Measurements from ENCODE around the gene RAPGEF1. TPM values are rescaled to one million over a fixed set of nuclear protein-coding genes. Genes with fewer than 3 reads are reported as not detected.
A peak's percentile ranks its signal among the peaks of the same experiment; 100 is the strongest.

Gene RAPGEF1, protein sequence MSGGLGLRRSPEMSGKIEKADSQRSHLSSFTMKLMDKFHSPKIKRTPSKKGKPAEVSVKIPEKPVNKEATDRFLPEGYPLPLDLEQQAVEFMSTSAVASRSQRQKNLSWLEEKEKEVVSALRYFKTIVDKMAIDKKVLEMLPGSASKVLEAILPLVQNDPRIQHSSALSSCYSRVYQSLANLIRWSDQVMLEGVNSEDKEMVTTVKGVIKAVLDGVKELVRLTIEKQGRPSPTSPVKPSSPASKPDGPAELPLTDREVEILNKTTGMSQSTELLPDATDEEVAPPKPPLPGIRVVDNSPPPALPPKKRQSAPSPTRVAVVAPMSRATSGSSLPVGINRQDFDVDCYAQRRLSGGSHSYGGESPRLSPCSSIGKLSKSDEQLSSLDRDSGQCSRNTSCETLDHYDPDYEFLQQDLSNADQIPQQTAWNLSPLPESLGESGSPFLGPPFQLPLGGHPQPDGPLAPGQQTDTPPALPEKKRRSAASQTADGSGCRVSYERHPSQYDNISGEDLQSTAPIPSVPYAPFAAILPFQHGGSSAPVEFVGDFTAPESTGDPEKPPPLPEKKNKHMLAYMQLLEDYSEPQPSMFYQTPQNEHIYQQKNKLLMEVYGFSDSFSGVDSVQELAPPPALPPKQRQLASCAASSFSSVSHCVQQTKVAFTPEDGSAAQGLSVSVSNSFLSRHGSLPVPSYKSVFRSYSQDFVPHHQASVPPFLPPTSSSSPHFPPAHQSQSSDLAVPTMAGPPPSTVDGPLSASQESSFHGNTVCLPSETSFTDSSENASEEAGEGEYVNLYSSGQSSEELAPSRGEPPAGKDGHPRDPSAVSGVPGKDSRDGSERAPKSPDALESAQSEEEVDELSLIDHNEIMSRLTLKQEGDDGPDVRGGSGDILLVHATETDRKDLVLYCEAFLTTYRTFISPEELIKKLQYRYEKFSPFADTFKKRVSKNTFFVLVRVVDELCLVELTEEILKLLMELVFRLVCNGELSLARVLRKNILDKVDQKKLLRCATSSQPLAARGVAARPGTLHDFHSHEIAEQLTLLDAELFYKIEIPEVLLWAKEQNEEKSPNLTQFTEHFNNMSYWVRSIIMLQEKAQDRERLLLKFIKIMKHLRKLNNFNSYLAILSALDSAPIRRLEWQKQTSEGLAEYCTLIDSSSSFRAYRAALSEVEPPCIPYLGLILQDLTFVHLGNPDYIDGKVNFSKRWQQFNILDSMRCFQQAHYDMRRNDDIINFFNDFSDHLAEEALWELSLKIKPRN (N-terminal part only)
- 100 to 1,000 TPM; 170 to 175 TPM for total RNA-seq

DNA sequence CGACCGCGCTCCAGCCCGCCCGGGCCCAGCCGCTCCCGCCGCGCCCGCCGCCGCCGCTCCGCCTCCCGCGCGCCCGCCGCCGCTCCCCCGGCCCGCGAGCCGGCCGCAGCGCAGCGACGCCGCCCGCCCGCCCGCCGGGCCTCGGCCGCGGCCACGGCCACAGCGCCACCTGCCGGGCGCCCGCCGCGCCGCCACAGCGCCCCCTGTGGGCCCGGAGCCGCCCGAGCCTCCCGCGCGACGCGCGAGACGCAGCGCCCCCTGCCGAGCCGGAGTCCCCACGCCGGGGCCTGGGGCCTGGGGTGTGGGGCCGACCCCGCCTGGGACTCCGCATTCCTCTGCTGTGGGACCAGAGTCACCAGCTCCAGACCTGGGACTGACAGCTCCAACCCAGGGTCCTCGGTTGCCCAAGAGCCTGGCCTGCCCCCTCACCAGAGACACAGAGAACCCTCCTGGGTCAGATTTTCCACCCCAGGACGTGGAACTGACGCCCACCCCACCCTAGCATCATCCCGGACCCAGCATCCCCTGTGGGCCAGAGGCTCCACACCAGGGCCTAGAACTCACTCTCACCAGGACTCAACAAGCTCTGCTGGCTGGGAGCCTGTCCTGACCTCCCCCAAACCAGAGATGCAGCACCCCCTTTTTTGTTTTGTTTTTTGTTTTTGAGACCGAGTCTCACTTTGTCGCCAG, at the start of gene RAPGEF1:
Gene RAPGEF1, minus strand, starts transcription at position 118 of the 690 bp plus-strand sequence. CDS start 246 bp downstream, outside the sequence.
- peaks cover 63% of the 10 kb centered on the region for H3K4me1 Mint-ChIP-seq (ENCODE audit: low read depth)
- no peaks in the 10 kb centered on the region for H3K27me3 Mint-ChIP-seq (ENCODE audit: low read depth)
- H3K4me3 Mint-ChIP-seq, result peak within 1 kb of the TSS; percentile 94 to 96
- H3K27ac Mint-ChIP-seq, result peak within 1 kb of the TSS; percentile 75
- no peaks in the 10 kb centered on the region for H3K9me3 Mint-ChIP-seq
- H3K36me3 Mint-ChIP-seq (ENCODE audit: insufficient read depth in 2 of 2), result peaks cover 2 to 10% of the 10 kb centered on the region in 2 donors
- DNase-seq, result peak; percentile 86 to 96
- peak; percentile 80 to 84 for ATAC-seq (replicated peaks in 1 of 2)

DNA sequence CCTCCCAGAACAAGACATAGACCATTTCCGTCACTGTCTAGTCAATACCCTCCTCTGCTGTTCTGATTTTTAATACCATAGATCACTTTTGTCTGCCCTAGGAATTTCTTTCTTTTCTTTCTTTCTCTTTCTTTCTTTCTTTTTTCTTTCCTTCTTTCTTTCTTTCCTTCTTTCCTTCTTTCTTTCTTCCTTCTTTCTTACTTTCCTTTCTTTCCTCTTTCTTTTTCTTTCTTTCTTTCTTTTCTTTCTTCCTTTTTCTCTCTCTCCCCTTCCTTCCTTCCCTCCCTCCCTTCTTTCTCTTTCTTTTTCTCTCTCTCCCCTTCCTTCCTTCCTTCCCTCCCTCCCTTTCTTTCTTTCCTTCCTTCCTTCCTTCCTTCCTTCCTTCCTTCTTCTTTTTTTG, 49.0 kb upstream of the RAPGEF1 start:
- no peaks in the 10 kb centered on the region for H3K4me1 Mint-ChIP-seq (ENCODE audit: low read depth)
- H3K9me3 Mint-ChIP-seq, result no peaks in the 10 kb centered on the region
- ATAC-seq (replicated peaks in 1 of 2), result no peak
- H3K27me3 Mint-ChIP-seq (ENCODE audit: low read depth), result peaks cover 45% of the 10 kb centered on the region
- peaks cover 0 to 2% of the 10 kb centered on the region in 2 donors for H3K36me3 Mint-ChIP-seq (ENCODE audit: insufficient read depth in 2 of 2)
- DNase-seq, result no peak
- no peak overlapping the region for H3K4me3 Mint-ChIP-seq
- H3K27ac Mint-ChIP-seq, result no peak overlapping the region

DNA sequence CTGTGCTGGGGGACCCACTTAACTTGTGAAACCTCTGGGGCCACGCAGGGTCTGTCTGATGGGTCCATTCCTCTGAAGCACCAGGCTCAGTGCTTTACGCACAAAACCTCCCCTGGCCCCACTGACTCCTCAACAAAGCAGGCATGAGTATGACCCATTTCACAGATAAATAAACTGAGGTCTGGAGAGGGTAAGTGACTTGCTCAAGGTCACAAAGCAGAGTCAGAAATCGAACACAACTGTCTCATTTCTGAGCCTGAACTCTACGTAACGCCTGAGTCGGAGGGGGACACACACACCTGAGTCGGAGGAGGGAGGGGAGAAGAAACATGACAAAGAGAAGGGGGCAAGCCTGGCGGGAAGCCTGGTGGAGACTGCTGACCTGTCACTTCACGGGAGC, 48.0 kb upstream of the RAPGEF1 start:
- DNase-seq, result no peak
- H3K4me1 Mint-ChIP-seq (ENCODE audit: low read depth), result no peaks in the 10 kb centered on the region
- peaks cover 3 to 6% of the 10 kb centered on the region in 2 donors for H3K9me3 Mint-ChIP-seq
- peaks cover 55% of the 10 kb centered on the region for H3K27me3 Mint-ChIP-seq (ENCODE audit: low read depth)
- ATAC-seq (replicated peaks in 1 of 2), result no peak
- H3K36me3 Mint-ChIP-seq (ENCODE audit: insufficient read depth in 2 of 2), result peaks cover 2 to 4% of the 10 kb centered on the region in 2 donors
- no peak overlapping the region for H3K4me3 Mint-ChIP-seq
- no peak overlapping the region for H3K27ac Mint-ChIP-seq

DNA sequence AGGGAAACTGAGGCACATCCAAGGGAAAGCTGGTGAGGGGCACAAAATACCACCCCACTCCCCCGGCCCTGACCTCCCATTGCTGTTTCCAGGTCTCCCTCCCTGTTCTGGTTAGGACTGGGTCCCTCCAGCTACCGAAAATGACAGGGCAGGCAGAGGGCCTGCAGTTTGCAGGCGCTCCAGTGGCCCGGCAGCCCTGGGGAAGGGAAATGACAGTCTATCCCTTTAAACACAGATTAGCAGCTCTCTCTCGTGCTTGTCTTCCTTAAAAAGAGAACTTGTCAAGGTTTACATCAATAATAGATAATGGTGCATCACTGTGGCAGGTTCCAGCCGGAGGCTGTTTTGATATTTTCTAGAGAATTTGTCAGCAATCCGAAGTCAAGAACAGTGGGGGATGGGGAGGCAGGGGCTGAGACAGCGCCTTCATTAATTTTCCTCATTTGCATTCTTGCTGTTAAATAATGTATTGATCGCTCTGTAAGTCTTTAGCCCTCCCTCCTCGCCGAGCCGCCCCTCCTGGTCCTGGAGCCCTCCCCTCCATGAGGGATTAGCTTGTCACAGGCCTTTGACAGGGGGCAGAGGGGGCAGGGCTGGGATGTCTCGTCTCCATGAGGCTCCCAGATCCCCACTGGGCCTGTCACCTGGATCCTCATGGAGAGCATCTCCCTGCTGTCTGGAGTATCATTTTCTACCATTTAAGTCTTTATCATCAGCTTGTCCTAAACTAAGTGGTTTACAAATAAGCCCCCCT, 45.0 kb upstream of the RAPGEF1 start:
- DNase-seq, result no peak
- peaks cover 11% of the 10 kb centered on the region for H3K4me1 Mint-ChIP-seq (ENCODE audit: low read depth)
- H3K27me3 Mint-ChIP-seq (ENCODE audit: low read depth), result peaks cover 73% of the 10 kb centered on the region
- no peak overlapping the region for H3K27ac Mint-ChIP-seq
- peaks cover 2 to 4% of the 10 kb centered on the region in 2 donors for H3K36me3 Mint-ChIP-seq (ENCODE audit: insufficient read depth in 2 of 2)
- ATAC-seq (replicated peaks in 1 of 2), result no peak
- peaks cover 4 to 7% of the 10 kb centered on the region in 2 donors for H3K9me3 Mint-ChIP-seq
- no peak overlapping the region for H3K4me3 Mint-ChIP-seq

DNA sequence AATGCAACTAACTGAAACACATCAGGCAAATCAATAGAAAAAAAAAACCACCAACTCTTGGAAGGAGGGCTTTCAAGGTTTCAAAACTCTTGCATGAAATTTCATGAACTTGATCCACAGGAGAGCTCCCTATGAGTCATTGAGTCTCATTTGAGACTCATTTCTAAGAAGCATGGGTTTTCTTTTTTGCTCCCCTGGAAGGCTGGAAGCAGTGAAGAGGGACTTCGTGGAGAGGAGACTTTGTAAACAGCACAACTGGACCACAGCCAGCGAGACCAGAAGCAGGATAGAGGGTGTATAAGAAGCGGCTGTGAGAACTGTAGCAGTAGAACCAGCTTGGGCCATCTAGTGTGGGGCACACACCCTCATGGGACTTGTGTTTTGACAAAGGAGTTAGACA, 41.2 kb upstream of the RAPGEF1 start:
- Mint-ChIP-seq H3K36me3 (ENCODE audit: insufficient read depth in 2 of 2) (peaks cover 2 to 4% of the 10 kb centered on the region in 2 donors), H3K4me3 (peak overlapping the region in 1 of 2 donors; percentile 18), H3K27ac (no peak overlapping the region), H3K9me3 (peaks cover 4 to 7% of the 10 kb centered on the region in 2 donors), H3K27me3 (ENCODE audit: low read depth) (peaks cover 61% of the 10 kb centered on the region), H3K4me1 (ENCODE audit: low read depth) (peaks cover 11% of the 10 kb centered on the region)
- no peak for DNase-seq
- peak; percentile 34 to 71 for ATAC-seq (replicated peaks in 1 of 2)

DNA sequence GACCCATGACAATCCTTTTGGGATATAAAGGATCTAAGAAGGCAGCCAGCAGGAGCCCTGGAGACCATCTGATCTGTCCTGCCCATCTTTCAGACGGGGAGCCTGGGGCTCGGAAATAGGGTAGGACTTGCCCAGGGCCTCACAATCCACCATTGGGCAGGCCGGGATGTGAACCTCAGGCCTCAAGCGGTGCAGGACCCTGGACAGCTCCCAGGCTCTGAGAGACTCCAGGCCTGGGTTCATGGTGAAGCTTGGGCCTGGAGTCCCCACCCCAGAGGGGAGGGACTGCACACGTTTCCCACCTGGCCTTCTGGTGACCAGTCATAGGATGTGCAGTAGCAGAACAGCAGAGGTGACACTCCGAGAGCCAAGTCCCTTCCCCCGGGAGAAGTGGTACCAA, 36.6 kb upstream of the RAPGEF1 start:
- no peak overlapping the region for H3K4me3 Mint-ChIP-seq
- DNase-seq, result peak; percentile 31 to 35
- no peaks in the 10 kb centered on the region for H3K9me3 Mint-ChIP-seq
- no peaks in the 10 kb centered on the region for H3K36me3 Mint-ChIP-seq (ENCODE audit: insufficient read depth in 2 of 2)
- ATAC-seq (replicated peaks in 1 of 2), result no peak
- peaks cover 11% of the 10 kb centered on the region for H3K4me1 Mint-ChIP-seq (ENCODE audit: low read depth)
- H3K27me3 Mint-ChIP-seq (ENCODE audit: low read depth), result peaks cover 25% of the 10 kb centered on the region
- no peak overlapping the region for H3K27ac Mint-ChIP-seq

DNA sequence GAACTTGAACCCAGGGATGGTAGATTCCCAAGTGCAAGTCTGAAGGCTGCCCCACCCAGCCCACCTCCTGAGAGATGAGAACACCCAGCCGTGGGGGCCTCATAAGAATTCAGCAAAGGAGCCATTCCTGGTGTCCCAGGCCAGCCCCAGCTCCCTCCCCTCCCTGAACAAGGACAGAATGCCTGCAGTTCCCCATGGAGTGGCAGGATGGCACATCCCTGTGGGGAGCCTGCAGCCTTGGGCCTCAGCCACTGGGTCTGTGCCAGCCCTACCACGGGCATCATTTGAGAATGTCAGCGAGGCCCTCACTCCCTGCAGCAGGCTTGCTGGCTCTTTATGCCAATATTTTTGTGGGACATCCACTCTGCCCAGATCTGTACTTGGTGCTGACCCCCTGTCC, 36.2 kb upstream of the RAPGEF1 start:
- Mint-ChIP-seq H3K36me3 (ENCODE audit: insufficient read depth in 2 of 2) (no peaks in the 10 kb centered on the region), H3K9me3 (no peaks in the 10 kb centered on the region), H3K4me3 (no peak overlapping the region), H3K4me1 (ENCODE audit: low read depth) (peaks cover 7% of the 10 kb centered on the region), H3K27me3 (ENCODE audit: low read depth) (peaks cover 22% of the 10 kb centered on the region), H3K27ac (no peak overlapping the region)
- DNase-seq (no peak), ATAC-seq (replicated peaks in 1 of 2) (no peak)

DNA sequence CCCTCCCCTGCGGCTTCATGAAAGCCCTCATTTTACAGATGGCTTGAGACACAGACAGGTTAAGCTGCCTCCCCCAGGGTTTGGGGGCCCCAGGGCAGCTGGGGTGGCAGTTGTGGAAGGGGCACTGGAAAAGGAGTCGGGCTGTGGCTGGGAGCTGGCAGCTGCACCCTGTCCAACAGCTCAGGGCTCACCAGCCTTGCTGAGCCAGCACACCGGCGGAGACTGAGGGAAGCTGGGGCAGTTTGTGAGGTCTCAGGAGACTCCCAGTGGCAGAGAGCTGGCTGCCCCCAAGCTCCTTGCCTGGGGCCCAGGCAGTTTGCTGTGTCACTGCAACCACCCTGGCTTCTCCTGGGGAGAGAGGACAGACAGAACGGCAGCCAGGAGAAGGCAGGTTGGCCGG, 34.8 kb upstream of the RAPGEF1 start:
- DNase-seq (no peak), ATAC-seq (replicated peaks in 1 of 2) (no peak)
- no peaks in the 10 kb centered on the region for H3K36me3 Mint-ChIP-seq (ENCODE audit: insufficient read depth in 2 of 2)
- peaks cover 32% of the 10 kb centered on the region for H3K27me3 Mint-ChIP-seq (ENCODE audit: low read depth)
- H3K9me3 Mint-ChIP-seq, result no peaks in the 10 kb centered on the region
- H3K27ac Mint-ChIP-seq, result no peak overlapping the region
- no peaks in the 10 kb centered on the region for H3K4me1 Mint-ChIP-seq (ENCODE audit: low read depth)
- no peak overlapping the region for H3K4me3 Mint-ChIP-seq

DNA sequence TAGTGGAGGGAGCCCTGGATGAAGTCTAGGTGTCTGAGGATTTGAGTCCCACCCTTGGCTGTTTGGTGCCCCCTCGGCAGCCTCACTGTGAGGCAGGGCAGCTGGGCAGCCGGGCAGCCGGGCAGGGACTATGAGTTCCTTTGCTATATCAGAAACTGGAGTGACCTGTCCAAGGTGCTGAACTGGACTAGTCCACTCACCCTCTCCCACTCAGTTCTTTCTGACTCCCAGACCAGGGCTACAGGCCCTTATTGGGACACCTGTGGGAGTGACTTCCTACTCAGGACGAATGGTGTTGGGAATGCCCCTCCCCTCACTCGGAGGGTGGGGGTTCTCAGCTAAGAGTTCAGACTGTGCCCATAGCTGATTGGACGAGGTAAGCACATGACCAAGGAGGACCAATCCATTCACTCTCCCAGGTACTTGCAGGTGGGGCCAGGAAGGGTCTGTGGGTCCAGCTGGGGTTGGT, 34.1 kb upstream of the RAPGEF1 start:
- ATAC-seq (replicated peaks in 1 of 2) (no peak), DNase-seq (peak; percentile 32 to 35)
- no peak overlapping the region for H3K27ac Mint-ChIP-seq
- H3K9me3 Mint-ChIP-seq, result no peaks in the 10 kb centered on the region
- H3K4me3 Mint-ChIP-seq, result no peak overlapping the region
- peaks cover 27% of the 10 kb centered on the region for H3K27me3 Mint-ChIP-seq (ENCODE audit: low read depth)
- no peaks in the 10 kb centered on the region for H3K36me3 Mint-ChIP-seq (ENCODE audit: insufficient read depth in 2 of 2)
- H3K4me1 Mint-ChIP-seq (ENCODE audit: low read depth), result no peaks in the 10 kb centered on the region

DNA sequence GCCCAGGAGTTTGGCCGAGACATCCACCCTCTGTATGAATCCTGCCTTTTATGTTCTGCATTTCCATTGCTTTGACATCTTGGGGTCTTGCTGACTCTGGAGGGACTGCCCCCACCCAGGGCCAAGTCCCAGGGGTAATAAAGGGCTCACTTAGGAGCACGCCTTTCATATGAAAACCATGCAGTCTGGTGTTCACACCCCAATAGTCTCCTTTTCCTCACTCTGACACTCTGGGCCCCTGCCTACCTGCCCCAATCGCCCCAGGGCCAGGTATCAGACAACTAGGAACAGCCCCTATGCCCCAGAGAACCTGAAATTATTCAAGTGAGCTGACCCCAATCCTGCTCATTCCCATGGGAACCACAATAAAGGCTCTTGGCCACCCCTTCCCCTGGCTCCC, 33.1 kb upstream of the RAPGEF1 start:
- Mint-ChIP-seq H3K27me3 (ENCODE audit: low read depth) (peaks cover 20% of the 10 kb centered on the region), H3K4me3 (no peak overlapping the region), H3K4me1 (ENCODE audit: low read depth) (no peaks in the 10 kb centered on the region), H3K9me3 (no peaks in the 10 kb centered on the region), H3K36me3 (ENCODE audit: insufficient read depth in 2 of 2) (no peaks in the 10 kb centered on the region), H3K27ac (no peak overlapping the region)
- DNase-seq (no peak), ATAC-seq (replicated peaks in 1 of 2) (no peak)

DNA sequence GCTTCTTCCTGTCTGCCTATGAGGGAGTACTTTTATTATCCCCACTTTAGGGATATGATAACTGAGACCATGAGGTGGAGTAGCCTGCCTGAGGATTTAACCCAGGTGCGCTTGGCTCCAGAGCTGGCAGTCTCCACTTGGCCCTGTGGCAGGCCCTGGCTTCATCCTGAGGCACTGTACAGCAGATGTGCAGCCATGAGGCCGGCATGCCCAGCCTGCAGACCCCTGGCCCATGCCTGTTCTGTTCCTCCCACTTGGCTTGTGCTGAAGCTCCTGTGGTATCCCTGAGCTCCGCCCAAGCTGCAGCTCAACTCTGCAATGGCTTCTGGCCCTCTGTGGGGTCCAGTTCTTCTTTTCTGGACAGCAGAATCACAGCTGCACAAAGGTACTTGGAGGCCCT, 31.8 kb upstream of the RAPGEF1 start:
- no peak overlapping the region for H3K4me3 Mint-ChIP-seq
- ATAC-seq (replicated peaks in 1 of 2) (no peak), DNase-seq (no peak)
- H3K36me3 Mint-ChIP-seq (ENCODE audit: insufficient read depth in 2 of 2), result no peaks in the 10 kb centered on the region
- H3K9me3 Mint-ChIP-seq, result no peaks in the 10 kb centered on the region
- peaks cover 19% of the 10 kb centered on the region for H3K27me3 Mint-ChIP-seq (ENCODE audit: low read depth)
- H3K4me1 Mint-ChIP-seq (ENCODE audit: low read depth), result no peaks in the 10 kb centered on the region
- no peak overlapping the region for H3K27ac Mint-ChIP-seq

DNA sequence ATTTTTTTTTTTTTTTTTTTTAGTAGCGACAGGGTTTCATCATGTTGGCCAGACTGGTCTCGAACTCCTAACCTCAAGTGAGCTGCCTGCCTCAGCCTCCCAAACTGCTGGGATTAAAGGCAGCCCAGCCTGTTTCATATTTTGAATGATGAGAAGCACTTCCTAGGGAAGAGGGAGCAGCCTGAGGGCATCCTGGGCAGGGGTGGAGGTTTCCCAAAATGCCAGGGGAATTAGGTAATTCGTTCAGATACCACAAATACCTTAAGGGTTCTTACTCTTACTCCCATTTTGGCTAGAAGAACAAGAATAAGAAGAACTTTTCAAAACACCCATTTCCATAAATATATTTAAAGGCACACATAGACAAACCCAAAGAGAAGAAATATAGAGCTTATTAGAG, 29.5 kb upstream of the RAPGEF1 start:
- H3K4me1 Mint-ChIP-seq (ENCODE audit: low read depth), result no peaks in the 10 kb centered on the region
- DNase-seq (no peak), ATAC-seq (replicated peaks in 1 of 2) (no peak)
- no peaks in the 10 kb centered on the region for H3K36me3 Mint-ChIP-seq (ENCODE audit: insufficient read depth in 2 of 2)
- H3K27me3 Mint-ChIP-seq (ENCODE audit: low read depth), result peaks cover 31% of the 10 kb centered on the region
- H3K27ac Mint-ChIP-seq, result no peak overlapping the region
- H3K4me3 Mint-ChIP-seq, result no peak overlapping the region
- no peaks in the 10 kb centered on the region for H3K9me3 Mint-ChIP-seq
